Measurements from ENCODE around the gene PHF12. TPM values are rescaled to one million over a fixed set of nuclear protein-coding genes. Genes with fewer than 3 reads are reported as not detected.
A peak's percentile ranks its signal among the peaks of the same experiment; 100 is the strongest.
"Not testable (repeated sequence)": the region's sequence is repeated elsewhere in the genome, so short reads cannot be mapped to it uniquely, and the experiment has no call there.

PHF12 gene
- total and polyA plus RNA-seq, 5 experiments from 2014 or later = 5.2 to 124 (median 12.0) TPM

DNA sequence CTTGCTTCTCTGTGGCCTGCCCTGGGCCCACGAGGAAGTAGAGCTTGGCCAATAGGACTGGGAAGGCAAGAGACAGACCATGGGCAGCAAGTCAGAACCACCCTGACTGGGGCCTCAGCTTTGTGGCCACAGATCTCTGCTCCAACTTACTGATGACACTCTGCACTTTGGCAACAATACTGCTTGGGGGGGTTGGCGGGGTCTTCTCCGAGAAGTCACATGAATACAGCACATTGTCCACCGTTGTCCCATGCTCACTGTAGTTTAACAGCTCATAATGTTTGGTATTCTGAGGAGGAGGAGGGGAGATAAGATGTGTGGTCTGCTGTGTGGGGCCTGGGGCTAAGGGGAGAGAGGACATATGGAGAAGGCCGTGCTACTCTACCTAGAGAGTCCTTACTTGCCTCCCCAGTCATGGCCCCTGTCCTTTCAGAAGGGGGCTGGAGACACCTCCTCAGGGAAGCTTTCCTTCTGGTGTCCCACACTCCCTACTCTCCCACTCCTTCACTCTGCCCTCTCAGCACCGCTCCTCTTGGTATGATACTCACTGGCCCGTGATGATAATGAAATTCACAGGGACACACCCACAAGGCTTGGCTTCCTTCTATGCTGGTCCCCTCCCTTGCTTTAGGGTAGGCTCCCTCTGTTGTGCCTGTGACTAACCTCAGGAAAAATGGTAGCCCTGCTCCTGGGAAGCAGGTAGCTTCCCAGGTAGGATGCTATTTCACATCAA is 44.4 kb downstream of the PHF12 start:
- peaks cover 0 to 64% (median 5%) of the 10 kb centered on the region in 3 donors for H3K36me3 Mint-ChIP-seq
- peak in 1 of 10 donors; percentile 34 for DNase-seq
- H3K4me1 Mint-ChIP-seq = peaks cover 7 to 14% (median 11%) of the 10 kb centered on the region in 4 donors
- peak overlapping the region in 8 of 10 donors; percentile 48 to 87 (median 62) for H3K27ac Mint-ChIP-seq
- H3K9me3 Mint-ChIP-seq = no peaks in the 10 kb centered on the region
- POLR2A ChIA-PET = interaction anchor here (0.7 to 1.1 kb wide), 3 partner anchors 9 to 14 kb away, joined by 3 to 4 read pairs (median 3); no protein-coding TSS in a partner anchor
- H3K27me3 Mint-ChIP-seq = no peaks in the 10 kb centered on the region
- no peak for ATAC-seq
- no peak overlapping the region for H3K4me3 Mint-ChIP-seq

DNA sequence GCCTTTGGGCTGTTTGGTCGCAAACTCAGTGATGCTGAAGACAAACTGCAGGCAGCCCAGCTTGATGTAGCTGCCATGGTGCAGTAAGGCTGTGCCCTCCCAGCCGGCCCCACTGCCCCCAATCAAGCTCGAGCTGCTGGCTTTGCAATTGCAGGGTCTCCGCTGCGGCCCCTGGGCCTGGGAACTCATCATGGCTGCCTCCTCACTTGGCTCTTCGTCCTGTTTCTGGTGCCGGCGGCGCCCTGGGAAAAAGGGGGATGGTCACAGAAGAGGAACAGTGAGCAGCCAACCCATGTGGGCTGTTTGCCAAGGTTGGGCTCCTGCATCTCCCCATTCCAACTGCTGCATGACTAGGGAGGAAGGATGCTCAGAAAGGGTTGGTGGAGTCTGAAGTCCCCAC is 45.0 kb downstream of the PHF12 start:
- Mint-ChIP-seq H3K4me1 (peaks cover 10 to 19% (median 17%) of the 10 kb centered on the region in 4 donors), H3K9me3 (no peaks in the 10 kb centered on the region), H3K27ac (peak overlapping the region in 5 of 10 donors; percentile 22 to 80 (median 51)), H3K4me3 (peak overlapping the region in 1 of 10 donors; percentile 29), H3K27me3 (no peaks in the 10 kb centered on the region), H3K36me3 (peaks cover 0 to 58% (median 5%) of the 10 kb centered on the region in 3 donors)
- DNase-seq = peak in 1 of 10 donors; percentile 52
- no peak for ATAC-seq
- POLR2A ChIA-PET = interaction anchor here (0.7 kb wide), 1 partner anchor 10 kb away, joined by 3 read pairs; no protein-coding TSS in a partner anchor

DNA sequence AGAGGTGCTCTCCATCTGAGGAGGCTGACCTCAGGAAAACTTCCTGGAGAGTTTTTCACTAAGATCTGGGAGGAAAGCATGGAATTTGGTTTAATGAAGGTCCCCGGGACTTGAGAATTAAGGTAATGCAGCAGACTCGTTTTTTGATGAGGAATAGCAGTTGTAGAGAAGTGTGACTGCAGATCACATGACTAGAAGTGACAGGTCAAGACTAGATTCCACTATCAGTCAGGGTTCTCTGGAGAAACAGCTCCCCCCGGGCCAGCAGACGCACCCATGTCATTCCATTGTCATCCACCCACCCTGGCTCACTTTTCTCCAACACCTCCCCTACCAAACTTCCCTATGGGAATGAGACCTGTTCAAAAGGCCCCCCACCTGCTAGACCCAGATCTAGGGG is 46.5 kb downstream of the PHF12 start:
- H3K4me3 Mint-ChIP-seq = peak overlapping the region in 1 of 10 donors; percentile 28
- POLR2A ChIA-PET = interaction anchor here (0.6 kb wide), 1 partner anchor 62 kb away, joined by 4 read pairs; no protein-coding TSS in a partner anchor
- no peak for ATAC-seq

DNA sequence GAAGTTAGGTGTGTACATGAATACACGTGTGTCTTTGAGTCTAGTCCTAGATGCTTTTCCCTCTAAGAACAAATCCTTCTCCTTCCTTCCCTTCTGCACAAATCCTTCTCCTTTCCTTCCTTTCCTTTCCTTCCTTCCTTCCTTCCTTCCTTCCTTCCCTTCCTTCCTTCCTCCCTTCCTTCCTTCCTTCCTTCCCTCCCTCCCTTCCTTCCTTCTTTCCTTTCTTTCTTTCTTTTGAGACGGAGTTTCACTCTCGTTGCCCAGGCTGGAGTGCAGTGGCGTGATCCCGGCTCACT is 47.8 kb downstream of the PHF12 start:
- H3K36me3 Mint-ChIP-seq = peaks cover 0 to 32% (median 0%) of the 10 kb centered on the region in 3 donors

More for the DNA sequence above, 46.5 kb downstream of the PHF12 start:
- H3K36me3 Mint-ChIP-seq = peaks cover 0 to 43% (median 2%) of the 10 kb centered on the region in 3 donors
- peaks cover 17 to 27% (median 26%) of the 10 kb centered on the region in 4 donors for H3K4me1 Mint-ChIP-seq
- no peak for DNase-seq
- H3K27ac Mint-ChIP-seq = peak overlapping the region in 8 of 10 donors; percentile 6 to 90 (median 72)
- no peaks in the 10 kb centered on the region for H3K9me3 Mint-ChIP-seq
- H3K27me3 Mint-ChIP-seq = no peaks in the 10 kb centered on the region

DNA sequence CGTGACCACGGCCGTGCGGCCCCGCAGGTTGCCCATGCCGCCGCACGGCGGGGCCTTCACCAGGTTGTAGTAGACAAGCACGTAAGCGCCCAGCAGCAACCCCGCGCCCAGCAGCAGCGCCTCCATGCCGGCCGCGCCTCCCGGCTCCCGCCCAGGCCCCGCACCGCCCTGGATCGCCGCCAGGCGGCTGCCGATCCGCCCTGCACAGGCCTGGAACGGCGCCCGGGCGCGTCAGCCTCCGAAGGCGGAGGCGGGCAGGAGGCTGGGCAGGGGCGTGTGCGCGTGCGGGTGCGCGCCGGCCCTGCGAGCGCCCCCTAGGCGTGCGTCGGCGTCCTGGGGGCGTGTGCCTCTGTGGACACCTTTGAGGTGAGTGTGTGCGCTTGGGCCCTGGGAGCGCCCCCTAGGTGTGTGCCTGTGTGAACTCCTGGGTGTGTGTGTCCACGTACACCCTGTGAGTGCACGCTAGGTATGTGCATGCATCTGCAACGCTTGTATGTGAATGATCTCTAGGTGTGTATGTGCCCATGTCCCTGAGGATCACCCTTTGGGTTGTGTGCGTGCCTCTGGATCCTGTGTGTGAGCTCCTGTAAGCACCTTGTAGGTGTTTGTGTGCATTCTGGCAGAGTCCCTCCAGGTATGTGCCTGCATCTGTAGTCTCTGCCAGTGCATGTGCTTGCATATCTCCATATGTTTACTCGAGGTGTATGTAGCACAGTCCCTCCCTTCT is 48.3 kb downstream of the PHF12 start, which contains the start of gene DHRS13:
Gene DHRS13, minus strand, starts transcription at position 261 of the 727 bp plus-strand sequence. Its CDS starts 135 bp downstream, at position 126.
- H3K36me3 Mint-ChIP-seq = peaks cover 0 to 30% (median 0%) of the 10 kb centered on the region in 3 donors
- ATAC-seq (peak; percentile 89 to 90), DNase-seq (peak; percentile 90 to 99 (median 96))
- H3K27me3 Mint-ChIP-seq = no peaks in the 10 kb centered on the region
- peak within 1 kb of the TSS; percentile 82 to 95 (median 90) for H3K4me3 Mint-ChIP-seq
- H3K9me3 Mint-ChIP-seq = no peaks in the 10 kb centered on the region
- H3K27ac Mint-ChIP-seq = peak within 1 kb of the TSS; percentile 83 to 97 (median 90)
- peaks cover 23 to 41% (median 39%) of the 10 kb centered on the region in 4 donors for H3K4me1 Mint-ChIP-seq
- POLR2A ChIA-PET = interaction anchor here (0.9 to 3.1 kb wide), 13 partner anchors 10 to 546 kb away, joined by 3 to 27 read pairs (median 6); partner anchors contain the start of genes FAM222B, PHF12, POLDIP2 and RPL23A

More for the DNA sequence above, 47.8 kb downstream of the PHF12 start:
- not testable (repeated sequence) for DNase-seq, H3K9me3 Mint-ChIP-seq, H3K27me3 Mint-ChIP-seq, ATAC-seq
- H3K27ac Mint-ChIP-seq = peak overlapping the region; percentile 74 to 95 (median 85)
- POLR2A ChIA-PET = interaction anchor here (1.2 to 3.1 kb wide), 3 partner anchors 10 to 140 kb away, joined by 3 to 27 read pairs (median 24); no protein-coding TSS in a partner anchor
- H3K4me3 Mint-ChIP-seq = peak overlapping the region in 9 of 10 donors; percentile 56 to 90 (median 75)
- H3K4me1 Mint-ChIP-seq = peaks cover 20 to 38% (median 35%) of the 10 kb centered on the region in 4 donors

DNA sequence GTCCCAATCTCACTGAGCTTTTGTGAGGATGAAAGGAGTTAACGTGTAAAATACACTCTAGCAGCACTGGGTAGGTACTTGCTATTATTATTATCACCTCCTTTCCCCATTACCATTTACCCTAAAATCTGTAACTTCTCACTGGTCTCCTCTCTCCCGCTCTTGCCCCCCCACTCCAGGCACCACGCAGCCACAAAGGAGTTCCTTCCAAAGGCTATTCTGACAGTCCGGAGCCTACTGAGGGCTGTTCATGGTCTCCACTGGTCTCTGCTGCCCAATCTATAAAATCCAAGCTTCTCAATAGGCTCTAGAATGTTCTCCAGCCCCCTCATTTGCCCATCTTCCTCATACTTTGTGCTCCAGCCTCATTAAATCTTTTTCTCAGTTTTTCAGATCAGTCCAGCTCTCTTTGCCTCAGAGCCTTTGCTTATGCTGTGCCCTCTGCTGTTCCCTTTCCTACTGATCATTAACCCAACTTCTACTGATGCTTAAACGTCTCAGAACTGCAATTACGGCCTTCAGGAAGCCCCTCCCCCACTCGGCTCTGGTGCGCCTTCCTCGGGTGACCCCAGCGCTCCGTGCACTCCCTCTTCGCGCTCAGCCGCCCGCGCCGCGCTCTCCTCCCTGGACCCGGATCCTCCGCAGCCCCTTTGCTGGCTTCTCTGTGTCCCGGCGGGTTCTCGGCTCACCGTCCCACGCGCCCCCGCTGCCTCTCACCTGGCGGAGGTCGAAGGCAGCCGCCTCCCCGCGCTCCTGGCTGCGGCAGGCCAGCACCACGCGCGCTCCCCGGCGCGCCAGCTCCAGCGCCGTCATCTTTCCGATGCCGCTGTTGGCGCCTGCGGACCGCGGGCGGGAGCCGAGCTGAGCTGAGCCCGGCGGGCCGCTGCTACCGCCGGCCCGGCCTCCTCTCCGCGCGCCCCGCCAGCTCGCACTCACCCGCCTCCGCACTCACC is 49.2 kb downstream of the PHF12 start:
- Mint-ChIP-seq H3K27me3 (no peaks in the 10 kb centered on the region), H3K4me1 (peaks cover 28 to 45% (median 44%) of the 10 kb centered on the region in 4 donors), H3K9me3 (no peaks in the 10 kb centered on the region), H3K27ac (peak overlapping the region; percentile 83 to 97 (median 90)), H3K36me3 (peaks cover 0 to 22% (median 0%) of the 10 kb centered on the region in 3 donors), H3K4me3 (peak overlapping the region; percentile 82 to 95 (median 90))
- POLR2A ChIA-PET = interaction anchor here (0.9 to 3.1 kb wide), 14 partner anchors 9 to 545 kb away, joined by 3 to 27 read pairs (median 6); partner anchors contain the start of genes FAM222B, PHF12, POLDIP2 and RPL23A
- ATAC-seq (peak; percentile 40 to 41), DNase-seq (peak in 4 of 10 donors; percentile 6 to 73 (median 30))

DNA sequence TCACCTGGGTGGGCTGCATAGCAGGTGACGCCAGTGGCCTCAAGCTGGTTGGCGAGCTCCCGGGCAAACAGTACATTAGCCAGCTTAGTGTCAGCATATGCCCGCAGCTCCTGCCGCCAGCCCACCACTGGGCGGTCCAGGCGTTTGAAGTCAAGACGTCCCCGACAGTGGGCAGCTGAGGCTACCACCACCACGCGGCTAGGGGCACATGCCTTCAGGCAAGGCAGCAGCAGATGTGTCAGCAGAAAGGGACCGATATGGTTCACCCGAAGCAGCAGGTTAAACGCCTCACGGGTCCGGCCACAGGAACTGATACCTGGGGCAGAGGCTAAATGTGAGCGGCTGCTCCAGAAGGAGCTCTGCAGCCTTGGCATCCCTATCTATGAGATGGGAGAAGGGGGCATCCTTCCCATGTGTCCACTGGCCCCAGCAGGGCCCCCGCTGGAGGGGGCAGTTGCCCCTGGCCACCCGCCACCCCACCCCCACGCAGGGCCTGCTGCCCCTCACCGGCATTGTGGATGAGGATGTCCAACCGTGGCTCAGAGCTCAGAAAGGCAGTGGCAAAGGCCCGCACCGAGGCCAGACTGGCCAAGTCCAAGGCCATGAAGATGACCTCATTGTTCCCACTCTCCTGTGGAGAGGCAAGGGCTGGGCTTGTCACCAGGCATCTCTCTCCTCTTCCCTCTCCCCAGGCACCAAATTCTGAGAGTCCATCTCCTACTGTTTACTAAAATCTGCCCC is 50.2 kb downstream of the PHF12 start:
- Mint-ChIP-seq H3K4me1 (peaks cover 33 to 53% (median 52%) of the 10 kb centered on the region in 4 donors), H3K36me3 (peaks cover 0 to 13% (median 0%) of the 10 kb centered on the region in 3 donors), H3K9me3 (no peaks in the 10 kb centered on the region), H3K27me3 (no peaks in the 10 kb centered on the region), H3K27ac (peak overlapping the region in 9 of 10 donors; percentile 83 to 97 (median 91)), H3K4me3 (peak overlapping the region; percentile 82 to 95 (median 90))
- ATAC-seq (no peak), DNase-seq (no peak)
- POLR2A ChIA-PET = interaction anchor here (1.0 to 3.1 kb wide), 8 partner anchors 8 to 175 kb away, joined by 3 to 27 read pairs (median 16); partner anchors contain the start of genes FAM222B, PHF12 and TLCD1

DNA sequence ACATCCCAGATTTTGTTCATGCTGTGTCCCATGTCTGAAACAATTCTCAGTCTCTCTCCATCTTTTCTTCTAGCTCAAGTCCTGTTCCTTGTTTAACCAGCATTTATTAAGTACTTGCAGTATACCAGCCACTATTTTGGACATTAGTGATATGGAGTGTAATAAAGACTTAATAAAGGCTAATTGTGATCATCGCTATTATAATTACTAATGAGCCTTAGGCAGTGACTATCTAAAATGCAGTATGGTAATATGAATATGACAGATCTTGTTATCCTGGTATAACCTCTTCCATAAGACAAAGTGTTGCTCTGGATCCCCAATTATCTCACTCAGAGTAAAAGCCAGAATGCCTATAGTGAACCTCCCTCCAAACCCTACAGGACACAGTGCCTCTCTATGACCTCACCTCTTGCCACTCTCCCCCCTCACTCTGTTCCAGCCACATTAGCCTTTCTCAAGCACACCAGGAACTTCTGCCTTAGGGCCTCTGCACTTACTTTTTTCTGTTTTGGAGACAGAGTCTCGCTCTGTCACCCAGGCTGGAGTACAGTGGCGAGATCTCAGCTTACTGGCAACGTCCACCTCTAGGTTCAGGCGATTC is 52.0 kb downstream of the PHF12 start:
- ATAC-seq (no peak), DNase-seq (no peak)
- no peaks in the 10 kb centered on the region for H3K9me3 Mint-ChIP-seq
- H3K4me1 Mint-ChIP-seq = peaks cover 39 to 65% (median 63%) of the 10 kb centered on the region in 4 donors
- H3K27ac Mint-ChIP-seq = peak overlapping the region in 9 of 10 donors; percentile 7 to 98 (median 55)
- H3K36me3 Mint-ChIP-seq = peaks cover 0 to 4% (median 0%) of the 10 kb centered on the region in 3 donors
- no peaks in the 10 kb centered on the region for H3K27me3 Mint-ChIP-seq
- H3K4me3 Mint-ChIP-seq = peak overlapping the region in 9 of 10 donors; percentile 15 to 98 (median 55)
- POLR2A ChIA-PET = interaction anchor here (0.7 to 4.9 kb wide), 5 partner anchors 11 to 110 kb away, joined by 3 to 64 read pairs (median 6); partner anchors contain the start of genes FAM222B and PHF12

DNA sequence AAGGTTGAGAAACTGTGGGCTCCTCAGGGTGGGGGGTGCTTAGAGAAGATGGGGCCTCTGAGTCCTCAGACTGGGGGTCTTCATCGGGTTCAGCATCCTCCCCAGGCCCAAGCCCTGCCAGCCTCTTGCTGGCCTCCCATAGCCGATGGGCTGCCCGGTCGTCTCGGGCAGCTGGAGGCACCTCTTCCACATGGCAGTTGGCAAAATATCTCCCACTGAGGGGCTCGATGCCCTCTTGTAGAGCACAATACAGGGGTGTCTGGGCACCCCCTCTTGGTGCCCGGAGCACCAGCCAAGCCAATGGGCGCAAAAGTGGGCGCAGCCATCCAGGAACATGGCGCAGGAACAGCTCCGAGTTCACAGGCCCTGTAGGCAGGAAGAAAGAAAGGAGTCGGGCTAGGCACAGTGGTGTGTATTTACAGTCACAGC is 52.8 kb downstream of the PHF12 start:
- Mint-ChIP-seq H3K4me1 (peaks cover 41 to 72% (median 68%) of the 10 kb centered on the region in 4 donors), H3K9me3 (no peaks in the 10 kb centered on the region), H3K27me3 (no peaks in the 10 kb centered on the region), H3K27ac (peak overlapping the region; percentile 62 to 99 (median 96)), H3K36me3 (peaks cover 0 to 2% (median 0%) of the 10 kb centered on the region in 3 donors), H3K4me3 (peak overlapping the region in 8 of 10 donors; percentile 20 to 99 (median 98))
- DNase-seq (no peak), ATAC-seq (no peak)
- POLR2A ChIA-PET = interaction anchor here (0.6 to 4.9 kb wide), 14 partner anchors 27 to 179 kb away, joined by 3 to 64 read pairs (median 8); partner anchors contain the start of genes ERAL1, FAM222B, NEK8 and PHF12

Measured in naive thymus-derived CD8-positive, alpha-beta T cell (primary cell).